ENCODE measurements around the gene LILRB3.
"Not testable (repeated sequence)": the region's sequence is repeated elsewhere in the genome, so short reads cannot be mapped to it uniquely, and the experiment has no call there.

The LILRB3 gene

GRCh38 chr19:54209058-54209810 lies 13.6 kb downstream of the LILRB3 start:
- no peak for DNase-seq

DNA sequence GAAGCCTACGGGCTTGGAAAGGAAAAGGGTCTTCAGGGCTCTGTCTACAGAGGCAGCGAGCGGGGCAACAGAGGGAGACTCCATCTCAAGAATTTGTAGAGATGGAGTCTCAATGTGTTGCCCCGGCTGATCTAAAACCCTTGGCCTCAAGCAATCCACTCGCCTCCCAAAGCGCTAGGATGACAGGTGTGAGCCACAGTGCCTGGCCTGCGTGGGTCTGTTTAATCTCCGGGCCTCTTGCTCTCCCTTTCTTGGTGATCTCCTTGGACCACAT lies 14.1 kb downstream of the LILRB3 start:
- no peak for DNase-seq

- no peak for DNase-seq
These were observed 14.6 kb downstream of the LILRB3 start for GRCh38 chr19:54207983-54208783.

DNA sequence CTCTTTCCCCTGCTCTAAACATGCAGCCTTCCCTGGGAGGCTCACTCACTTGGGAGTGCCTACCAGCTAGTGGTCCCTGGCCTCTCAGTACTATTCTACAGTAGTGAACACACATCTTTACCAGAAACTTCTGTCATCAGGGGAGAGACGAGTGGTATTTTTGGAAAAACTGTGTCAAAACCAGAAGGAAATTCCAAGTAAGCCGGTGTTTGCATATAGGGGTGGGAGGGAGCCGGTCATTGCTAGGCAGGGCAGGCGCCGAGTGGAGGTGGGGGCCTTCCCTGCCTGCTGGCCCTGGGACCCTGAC lies 15.2 kb downstream of the LILRB3 start:
- no peak for DNase-seq

- DNase-seq = not testable (repeated sequence)
These were observed 15.6 kb downstream of the LILRB3 start for GRCh38 chr19:54207193-54207592.

GRCh38 chr19:54206831-54207177 lies 16.0 kb downstream of the LILRB3 start:
- no peak for DNase-seq

DNA sequence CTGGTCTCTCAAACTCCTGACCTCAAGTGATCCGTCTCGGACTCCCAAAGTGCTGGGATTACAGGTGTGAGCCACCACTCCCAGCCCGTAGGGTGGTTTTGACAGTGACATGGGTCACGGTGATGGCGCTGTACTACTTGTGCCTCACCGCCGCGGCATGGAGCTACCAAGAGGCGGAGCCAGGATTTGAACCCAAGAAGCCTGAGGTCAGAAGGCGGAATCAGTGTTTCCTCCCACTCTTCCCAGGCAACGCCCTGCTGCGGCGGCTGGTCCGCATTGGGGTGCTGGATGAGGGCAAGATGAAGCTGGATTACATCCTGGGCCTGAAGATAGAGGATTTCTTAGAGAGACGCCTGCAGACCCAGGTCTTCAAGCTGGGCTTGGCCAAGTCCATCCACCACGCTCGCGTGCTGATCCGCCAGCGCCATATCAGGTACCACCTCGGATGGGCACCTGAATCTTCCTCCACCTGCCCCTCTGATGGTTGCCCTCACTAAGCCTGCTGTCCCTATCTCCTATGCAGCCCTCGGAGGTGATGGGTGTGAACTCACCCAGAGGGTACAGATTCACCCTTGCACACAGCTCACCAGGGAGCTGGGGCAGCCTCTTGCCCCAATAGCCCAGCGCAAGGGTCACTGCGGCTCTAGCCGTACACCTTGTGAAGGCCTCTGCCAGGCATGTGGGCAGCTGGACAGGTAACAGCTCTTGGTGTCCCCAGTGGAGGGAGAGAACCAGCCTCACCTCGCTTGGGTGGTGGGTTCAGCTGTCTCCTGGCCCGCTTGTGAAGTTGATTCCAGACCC lies 16.6 kb downstream of the LILRB3 start:
- no peak for DNase-seq

GRCh38 chr19:54204767-54205468 lies 17.9 kb downstream of the LILRB3 start:
- no peak for DNase-seq

DNA sequence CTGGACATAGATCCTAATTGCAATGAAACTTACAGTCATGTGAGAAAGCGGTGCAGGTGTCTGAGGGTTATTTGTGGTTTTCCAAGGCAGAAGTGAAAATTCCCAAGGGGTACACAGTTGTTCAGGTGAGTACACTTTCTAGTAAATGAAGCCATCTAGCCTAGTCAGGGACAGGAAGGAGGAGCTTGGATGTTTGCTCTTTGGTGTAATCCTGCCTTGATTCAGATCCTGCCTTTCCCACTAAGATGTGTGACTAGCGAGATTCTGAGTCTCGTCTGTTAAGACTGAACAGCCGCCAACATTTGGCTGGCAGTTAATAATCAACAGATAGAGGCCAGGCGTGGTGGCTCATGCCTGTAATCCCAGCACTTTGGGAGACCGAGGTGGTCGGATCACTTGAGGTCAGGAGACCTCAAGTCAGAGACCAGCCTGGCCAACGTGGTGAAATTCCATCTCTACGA lies 19.6 kb downstream of the LILRB3 start:
- DNase-seq = no peak

DNA sequence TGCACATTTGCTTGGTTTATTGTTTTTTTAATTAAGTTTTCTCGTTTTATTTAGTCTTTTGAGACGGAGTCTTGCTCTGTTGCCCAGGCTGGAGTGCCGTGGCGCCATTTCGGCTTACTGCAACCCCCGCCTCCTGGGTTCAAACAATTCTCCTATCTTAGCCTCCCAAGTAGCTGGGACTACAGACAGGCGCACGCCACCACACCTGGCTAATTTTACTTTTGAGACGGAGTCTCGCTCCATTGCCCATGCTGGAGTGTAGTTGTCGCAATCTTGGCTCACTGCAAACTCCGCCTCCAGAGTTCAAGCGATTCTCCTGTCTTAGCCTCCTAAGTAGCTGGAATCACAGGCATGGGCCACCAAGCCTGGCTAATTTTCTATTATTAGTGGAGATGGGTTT lies 20.8 kb downstream of the LILRB3 start:
- DNase-seq = no peak

GRCh38 chr19:54201172-54201701 lies 21.6 kb downstream of the LILRB3 start:
- no peak for DNase-seq

DNA sequence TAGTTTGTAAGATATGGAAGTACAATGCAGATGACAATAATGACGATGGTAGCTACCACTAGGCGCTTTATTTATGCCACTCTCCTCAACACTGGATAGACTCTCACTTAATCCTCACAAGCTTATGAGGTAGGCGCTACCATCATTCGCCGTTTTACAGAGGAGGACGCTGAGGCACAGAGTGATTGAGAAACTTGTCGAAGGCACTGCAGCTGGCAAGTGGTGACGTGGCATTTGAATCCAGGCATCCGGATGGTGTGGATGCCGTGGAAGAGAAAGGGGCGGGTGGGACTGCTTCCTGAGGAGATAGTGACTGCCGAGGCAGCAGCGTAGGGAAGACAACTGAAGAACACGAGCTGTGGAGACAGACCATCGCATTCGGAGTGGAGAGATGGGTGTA lies 23.4 kb downstream of the LILRB3 start:
- DNase-seq = no peak

DNA sequence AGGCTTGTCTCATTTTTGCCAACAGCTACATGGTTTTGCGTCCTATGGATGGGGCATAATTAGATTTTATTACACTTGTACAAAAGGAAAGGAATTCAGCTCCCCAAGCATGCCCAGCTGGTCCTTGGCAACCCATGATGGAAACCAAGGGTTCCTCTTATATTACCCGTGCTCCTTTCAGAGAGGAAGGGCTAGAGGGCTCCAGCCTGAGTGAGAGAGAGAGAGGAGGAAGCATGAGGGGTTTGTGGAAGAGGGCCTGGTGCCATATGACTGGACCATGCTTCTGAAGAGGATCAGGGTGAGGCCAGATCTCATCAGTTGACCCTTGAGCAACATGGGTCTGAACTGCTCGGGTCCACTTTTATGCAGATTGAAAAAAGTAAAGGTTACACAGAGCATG lies 25.7 kb downstream of the LILRB3 start:
- DNase-seq = no peak

GRCh38 chr19:54196536-54196935 lies 26.3 kb downstream of the LILRB3 start:
- no peak for DNase-seq

DNA sequence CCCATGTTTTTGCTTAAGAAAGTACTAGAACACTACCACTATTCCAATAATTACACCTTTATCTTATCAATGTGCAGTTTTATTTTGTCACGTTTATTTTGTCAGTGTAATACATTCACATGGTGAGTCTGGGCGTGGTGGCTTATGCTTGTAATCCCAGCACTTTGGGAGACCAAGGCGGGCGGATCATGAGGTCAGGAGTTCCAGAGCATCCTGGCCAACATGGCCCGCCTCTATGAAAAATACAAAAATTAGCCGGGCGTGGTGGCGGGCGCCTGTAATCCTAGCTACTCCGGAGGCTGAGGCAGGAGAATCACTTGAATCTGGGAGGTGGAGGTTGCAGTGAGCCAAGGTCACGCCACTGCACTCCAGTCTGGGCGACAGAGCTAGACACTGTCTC lies 28.3 kb downstream of the LILRB3 start:
- DNase-seq = not testable (repeated sequence)

DNA sequence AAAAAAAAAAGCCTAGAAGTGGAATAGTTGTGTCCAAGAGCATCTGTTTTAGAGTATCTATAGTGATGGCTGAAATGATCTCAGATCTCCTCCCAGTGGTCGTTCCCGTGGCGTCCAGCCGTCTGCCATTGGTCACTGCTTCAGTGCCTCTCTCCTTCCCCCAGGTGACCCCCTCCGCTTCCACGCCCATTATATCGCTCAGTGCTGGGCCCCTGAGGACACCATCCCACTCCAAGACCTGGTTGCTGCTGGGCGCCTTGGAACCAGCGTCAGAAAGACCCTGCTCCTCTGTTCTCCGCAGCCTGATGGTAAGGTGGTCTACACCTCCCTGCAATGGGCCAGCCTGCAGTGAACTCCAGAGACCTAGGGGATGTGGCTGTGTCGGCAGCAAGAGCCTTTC lies 29.8 kb downstream of the LILRB3 start:
- no peak for DNase-seq

GRCh38 chr19:54191811-54192453 lies 30.9 kb downstream of the LILRB3 start:
- no peak for DNase-seq

DNA sequence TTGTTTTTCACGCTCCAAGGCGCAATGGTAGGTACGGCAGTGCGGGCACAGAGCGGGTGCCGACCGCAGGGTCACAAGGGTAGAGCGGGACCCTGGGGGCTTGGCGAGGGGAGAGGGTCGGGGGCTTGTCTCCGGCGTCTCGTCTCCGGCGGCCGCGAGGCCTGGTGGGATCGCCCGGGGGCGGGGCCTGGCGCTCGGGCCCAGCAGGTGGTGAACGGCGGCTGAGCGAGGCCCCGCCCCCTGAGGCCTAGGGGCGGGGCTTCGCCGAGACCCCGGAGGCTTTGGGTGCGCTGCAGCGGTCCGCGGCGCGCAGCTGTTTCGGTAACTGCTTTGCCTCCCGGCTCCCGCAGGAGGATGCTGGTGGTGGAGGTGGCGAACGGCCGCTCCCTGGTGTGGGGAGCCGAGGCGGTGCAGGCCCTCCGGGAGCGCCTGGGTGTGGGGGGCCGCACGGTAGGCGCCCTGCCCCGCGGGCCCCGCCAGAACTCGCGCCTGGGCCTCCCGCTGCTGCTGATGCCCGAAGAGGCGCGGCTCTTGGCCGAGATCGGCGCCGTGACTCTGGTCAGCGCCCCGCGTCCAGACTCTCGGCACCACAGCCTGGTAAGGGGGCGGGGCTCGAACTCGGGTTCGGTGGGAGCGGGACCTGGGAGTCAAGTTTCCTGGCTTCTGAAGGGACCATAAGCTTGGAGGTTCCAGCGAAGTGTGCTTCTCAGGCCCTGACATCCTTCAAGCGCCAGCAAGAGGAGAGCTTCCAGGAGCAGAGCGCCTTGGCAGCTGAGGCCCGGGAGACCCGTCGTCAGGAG lies 31.6 kb downstream of the LILRB3 start, which contains the start of gene TSEN34:
Gene TSEN34 (plus strand): TSS at position 298 of the 800 bp plus-strand sequence. CDS start 57 bp downstream, at position 355.
- peak; percentile 92 to 95 (median 94) for DNase-seq

- DNase-seq = peak; percentile 95 to 99 (median 99)
These were observed 32.2 kb downstream of the LILRB3 start for GRCh38 chr19:54190503-54191010.

- DNase-seq = peak; percentile 99 to 100 (median 100)
These were observed 32.9 kb downstream of the LILRB3 start for GRCh38 chr19:54189735-54190502.

All from NCI-H1417 (cell line).